ENCODE results near the gene BAZ1B.
"Not testable (repeated sequence)": the region's sequence is repeated elsewhere in the genome, so short reads cannot be mapped to it uniquely, and the experiment has no call there.

BAZ1B gene

DNA sequence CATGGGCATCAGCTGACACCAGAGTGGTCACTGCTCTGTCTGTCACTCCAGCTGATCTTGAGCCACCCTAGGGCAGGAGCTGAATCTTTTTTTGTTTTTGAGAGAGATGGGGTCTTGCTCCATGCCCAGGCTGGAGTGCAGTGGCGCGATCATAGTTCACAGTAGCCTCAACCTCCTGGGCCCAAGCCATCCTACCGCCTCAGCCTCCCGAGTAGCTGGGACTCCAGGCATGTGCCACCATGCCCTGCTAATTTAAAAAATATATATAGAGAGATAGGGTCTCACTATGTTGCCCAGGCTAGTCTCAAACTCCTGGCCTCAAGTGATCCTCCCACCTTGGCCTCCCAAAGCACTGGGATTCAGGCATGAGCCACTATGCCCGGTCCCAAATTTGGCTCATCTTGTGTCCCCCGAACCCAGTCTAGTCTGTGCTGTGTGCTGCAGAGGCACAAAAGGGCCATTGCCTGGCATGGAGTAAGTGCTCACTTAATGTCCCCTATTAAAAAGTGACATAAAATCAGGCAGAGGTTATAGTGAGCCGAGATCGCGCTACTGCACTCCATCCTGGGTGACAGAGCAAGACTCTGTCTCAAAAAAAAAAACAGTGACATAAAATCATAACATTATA is 96.6 kb downstream of the BAZ1B start:
- no peak for DNase-seq

DNA sequence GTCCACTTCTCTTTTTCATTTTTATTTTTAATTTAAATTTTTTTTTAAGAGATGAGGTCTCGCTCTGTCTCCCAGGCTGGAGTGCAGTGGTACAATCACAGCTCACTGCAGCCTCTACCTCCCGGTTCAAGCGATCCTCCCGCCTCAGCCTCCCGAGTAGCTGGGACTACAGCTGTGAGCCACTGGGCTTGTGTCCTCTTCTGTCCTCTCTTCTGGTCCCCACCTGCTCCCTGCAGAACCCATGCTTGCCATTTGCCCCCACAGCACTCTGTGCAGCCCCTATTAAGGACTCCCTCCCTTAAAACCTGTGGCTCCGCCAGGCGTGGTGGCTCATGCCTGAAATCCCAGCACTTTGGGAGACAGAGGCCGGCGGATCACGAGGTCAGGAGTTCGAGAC is 97.6 kb downstream of the BAZ1B start:
- DNase-seq = no peak

GRCh38 chr7:73423519-73424488 is 98.3 kb downstream of the BAZ1B start:
- no peak for DNase-seq

DNA sequence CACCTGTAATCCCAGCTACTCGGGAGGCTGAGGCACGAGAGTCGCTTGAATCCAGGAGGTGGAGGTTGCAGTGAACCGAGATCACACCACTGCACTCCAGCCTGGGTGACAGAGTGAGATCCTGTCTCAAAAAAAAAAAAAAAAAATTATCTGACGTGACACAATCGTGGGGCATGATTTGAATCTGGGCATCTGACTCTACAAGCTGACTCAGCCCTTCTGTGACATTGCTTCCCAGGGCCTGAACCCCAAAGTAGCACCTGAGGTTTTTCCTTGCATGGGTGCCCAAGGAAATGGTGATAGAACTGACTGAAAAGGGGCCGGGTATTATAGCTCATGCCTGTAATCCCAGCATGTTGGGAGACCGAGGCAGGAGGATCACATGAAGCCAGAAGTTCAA is 101.5 kb downstream of the BAZ1B start:
- not testable (repeated sequence) for DNase-seq

DNA sequence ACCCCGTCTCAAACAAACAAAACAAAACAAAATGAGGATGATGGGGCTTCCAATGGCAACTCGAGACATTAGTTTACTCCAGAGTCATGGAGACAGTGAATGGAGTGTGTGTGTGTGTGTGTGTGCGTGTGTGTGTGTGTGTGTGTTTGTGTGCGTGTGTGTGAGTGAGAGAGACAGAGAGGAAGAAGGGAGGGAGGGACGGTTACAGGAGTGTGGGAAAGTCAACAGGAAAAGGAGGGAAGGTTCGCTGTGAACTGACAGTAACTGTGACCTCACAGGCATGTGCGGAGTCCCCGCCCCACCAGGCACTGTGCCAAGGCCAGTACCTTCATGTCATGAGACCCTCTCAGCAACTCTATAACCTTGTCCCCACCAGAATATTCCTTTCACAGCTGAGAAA is 102.1 kb downstream of the BAZ1B start:
- not testable (repeated sequence) for DNase-seq

- no peak for DNase-seq
These were observed 103.9 kb downstream of the BAZ1B start for GRCh38 chr7:73418113-73418703.

DNA sequence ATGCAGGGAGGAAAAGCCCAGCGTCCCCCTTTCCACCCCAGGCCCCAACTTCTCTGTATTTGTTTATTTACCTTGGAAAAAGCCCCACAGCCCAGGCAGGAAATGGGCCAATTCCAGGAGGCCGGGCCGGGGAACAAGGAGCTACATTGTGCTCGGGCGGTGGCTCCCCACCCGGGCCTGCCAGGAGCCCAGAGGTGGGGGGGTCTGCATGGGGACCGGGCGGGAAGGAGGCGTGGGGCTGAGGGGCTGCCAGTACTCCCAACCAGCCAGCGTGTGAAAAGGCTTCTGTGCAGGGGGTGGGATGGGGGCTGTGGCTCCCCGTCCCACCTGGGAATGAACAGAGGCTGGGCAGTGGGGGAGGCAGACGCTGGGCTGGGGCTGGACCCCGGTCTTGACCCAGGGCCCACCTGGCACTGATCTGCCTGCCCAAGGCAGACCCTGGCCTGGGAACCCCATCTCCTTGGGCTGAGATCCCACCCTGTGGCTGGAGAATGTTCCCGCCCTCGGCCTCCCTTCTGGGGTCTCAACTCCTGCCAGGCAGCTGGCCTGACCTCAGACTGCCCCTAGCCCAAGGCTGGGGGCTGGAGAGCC is 111.5 kb downstream of the BAZ1B start:
- DNase-seq = peak; percentile 38

DNA sequence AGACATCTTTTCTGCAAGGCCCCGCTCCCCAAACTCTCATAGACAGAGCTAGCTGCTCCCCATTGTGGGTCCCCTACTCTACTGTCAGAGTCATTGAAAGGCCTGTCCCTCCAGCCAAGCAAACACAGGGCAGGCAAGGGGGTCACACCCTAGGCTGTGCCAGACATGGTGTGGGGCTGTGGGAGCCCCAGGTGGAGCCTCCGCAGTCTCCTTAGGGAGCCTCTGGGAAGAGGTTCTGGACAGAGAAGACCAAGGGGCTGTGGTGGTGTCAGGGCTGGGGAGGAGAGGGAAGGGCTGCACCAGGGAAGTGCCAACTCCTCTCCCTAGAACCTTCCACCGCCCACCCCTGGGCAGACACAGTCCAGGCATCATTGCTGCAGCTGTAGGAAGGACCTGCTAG is 117.2 kb downstream of the BAZ1B start:
- DNase-seq = not testable (repeated sequence)

DNA sequence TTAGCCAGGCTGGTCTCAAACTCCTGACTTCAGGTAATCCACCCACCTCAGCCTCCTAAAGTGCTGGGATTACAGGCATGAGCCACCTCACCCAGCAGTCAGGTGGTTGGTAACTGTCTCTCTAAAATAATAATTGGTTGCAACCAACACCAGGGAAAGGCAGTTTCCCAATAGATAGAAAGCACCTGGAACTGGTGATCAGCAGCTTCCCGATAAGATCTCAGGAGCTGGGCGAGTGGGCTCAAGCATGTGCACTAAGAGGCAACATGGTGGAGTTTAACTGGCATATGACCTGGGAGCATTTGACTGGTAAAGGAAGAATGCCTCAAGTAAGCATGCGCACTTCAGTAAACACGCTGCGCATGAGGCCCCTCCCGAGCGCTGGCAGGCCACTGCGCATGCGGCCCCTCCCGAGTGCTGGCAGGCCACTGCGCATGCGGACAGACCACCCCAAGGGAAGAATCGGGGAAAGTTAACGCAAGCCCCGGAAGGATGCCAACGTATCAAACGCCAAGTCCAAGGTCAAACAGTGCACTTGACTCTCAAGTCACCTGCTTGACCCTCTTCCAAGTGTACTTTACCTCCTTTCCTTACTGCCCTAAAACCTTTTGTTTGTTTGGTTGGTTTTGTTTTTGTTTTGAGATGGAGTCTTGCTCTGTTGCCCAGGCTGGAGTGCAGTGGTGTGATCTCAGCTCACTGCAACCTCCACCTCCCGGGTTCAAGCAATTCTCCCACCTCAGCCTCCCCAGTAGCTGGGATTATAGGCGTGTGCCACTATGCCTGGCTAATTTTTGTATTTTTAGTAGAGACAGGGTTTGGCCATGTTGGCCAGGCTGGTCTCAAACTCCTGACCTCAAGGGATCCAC is 122.7 kb downstream of the BAZ1B start:
- DNase-seq = peak; percentile 61

DNA sequence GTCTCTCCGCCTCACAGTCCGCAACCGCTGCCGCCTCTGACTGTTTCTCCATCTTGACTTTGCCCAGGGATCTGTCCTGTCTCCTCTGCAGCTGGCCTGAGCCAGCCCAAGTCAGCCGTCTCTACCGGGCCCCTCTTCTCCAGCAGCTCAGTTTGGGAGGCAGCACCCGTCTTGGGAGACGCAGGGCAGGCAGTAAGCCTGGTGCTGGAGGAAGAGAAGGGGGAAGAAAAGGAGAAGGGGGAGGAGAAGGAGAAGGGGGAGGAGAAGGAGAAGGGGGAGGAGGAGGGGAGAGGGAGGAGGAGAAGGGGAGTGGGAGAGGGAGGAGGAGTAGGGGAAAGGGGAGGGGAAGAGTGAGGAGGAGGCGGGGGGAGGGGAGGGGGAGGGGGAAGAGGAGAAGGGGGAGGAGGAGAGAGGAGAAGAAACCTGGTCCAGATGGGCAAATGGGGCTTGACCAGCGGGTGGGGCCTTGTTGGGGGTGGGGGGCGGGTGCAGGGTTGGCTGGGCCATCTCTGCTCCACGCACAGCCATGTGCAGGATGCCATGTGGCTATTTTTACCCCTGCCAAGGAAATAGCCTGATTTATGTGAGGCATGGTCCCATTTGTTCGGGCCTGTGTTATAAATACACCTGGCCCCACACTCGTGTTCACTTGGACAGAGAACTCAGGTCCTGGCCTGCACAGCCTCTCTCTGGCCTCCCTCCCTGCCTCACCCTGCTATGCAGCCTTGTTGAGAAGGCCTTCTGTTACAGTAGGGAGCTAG is 124.4 kb downstream of the BAZ1B start:
- DNase-seq = no peak

DNA sequence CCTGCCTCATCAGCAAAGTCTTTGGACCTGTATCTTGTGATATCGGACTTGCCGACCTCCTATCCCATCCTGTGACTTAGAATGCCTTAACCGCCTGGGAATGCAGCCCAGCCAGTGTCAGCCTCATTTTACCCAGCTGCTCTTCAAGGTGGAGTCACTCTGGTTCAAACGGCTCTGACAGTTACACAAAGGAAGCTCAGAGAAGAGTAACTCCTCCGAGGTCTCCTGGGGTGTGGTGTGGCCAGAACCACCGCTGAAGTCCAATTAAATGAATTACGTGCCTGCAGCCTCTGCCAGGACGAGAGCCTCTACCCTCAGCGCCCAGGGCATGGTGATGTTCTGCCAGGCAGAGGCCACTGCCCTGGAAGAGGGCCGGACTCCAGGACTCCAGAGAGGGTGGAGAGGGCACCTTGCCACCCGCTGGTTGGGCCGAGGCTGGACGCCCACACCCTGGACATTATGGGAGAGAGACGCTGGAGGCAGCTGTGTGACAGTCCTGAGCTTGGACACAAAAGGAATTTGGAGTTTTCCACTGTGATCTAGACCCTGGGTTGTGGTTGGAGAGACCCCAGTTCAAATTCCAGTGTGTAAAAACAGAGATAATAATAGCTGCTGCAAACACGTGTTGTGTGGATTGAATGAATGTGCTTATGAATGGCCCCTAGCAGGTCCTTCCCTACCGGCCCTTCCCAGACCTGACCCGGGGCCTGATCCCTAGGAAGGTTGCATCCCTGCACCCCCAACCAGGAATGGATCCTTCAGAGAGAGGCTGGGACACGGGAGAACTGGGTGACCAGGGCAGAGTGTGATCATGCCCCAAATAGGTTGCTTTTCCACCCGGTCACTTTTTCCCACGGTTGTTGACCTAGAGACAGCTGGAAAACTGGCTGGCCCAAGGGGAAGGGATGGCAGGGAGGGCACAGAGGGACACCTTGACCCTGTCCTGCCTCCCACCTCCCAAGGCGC is 126.3 kb downstream of the BAZ1B start:
- DNase-seq = no peak

GRCh38 chr7:73394422-73394821 is 127.7 kb downstream of the BAZ1B start:
- DNase-seq = no peak

GRCh38 chr7:73391396-73391795 is 130.7 kb downstream of the BAZ1B start:
- no peak for DNase-seq
